ES-I3 (cell line): ENCODE data around the gene PCBD1.
A peak's percentile ranks its signal among the peaks of the same experiment; 100 is the strongest.

Experiments used
- H3K36me3 ChIP-seq: 2 replicates; pipeline ENCODE4 v1.6.1; 2013; ENCODE audit warnings: mild to moderate bottlenecking, low read length, control low read depth, moderate library complexity; ENCODE audit not compliant: insufficient read depth
- H3K4me1 ChIP-seq: 2 replicates; pipeline ENCODE4 v1.6.1; 2013; ENCODE audit warnings: mild to moderate bottlenecking, control low read depth, low read length; ENCODE audit not compliant: insufficient read depth
- H3K9ac ChIP-seq: 2 replicates; pipeline ENCODE4 v1.6.1; 2013; ENCODE audit warnings: low read depth, mild to moderate bottlenecking, low read length, moderate library complexity
- H3K9me3 ChIP-seq: 2 replicates; pipeline ENCODE4 v1.6.1; 2013; ENCODE audit warnings: mild to moderate bottlenecking, low read length, moderate library complexity; ENCODE audit not compliant: control insufficient read depth, insufficient read depth

The PCBD1 gene

GRCh38 chr10:70887804-70888800 lies at the start of gene PCBD1:
Gene PCBD1 (minus strand): TSS chr10:70888565. CDS start chr10:70888533, 32 bp downstream.
- Histone ChIP-seq H3K9me3 (no peaks in the 10 kb centered on the region), H3K4me1 (peaks cover 24% of the 10 kb centered on the region), H3K9ac (peak within 1 kb of the TSS; percentile 66), H3K36me3 (no peaks in the 10 kb centered on the region)

GRCh38 chr10:70937661-70938060 lies 49.3 kb upstream of the PCBD1 start:
- Histone ChIP-seq H3K9ac (no peak overlapping the region), H3K9me3 (no peaks in the 10 kb centered on the region)

GRCh38 chr10:70936111-70936510 lies 47.7 kb upstream of the PCBD1 start:
- no peak overlapping the region for H3K9ac ChIP-seq
- H3K9me3 ChIP-seq: no peaks in the 10 kb centered on the region
- H3K36me3 ChIP-seq: no peaks in the 10 kb centered on the region
- 0 out of 2 replicates have a peak, but pooled peaks cover 4% of the 10 kb centered on the region for H3K4me1 ChIP-seq

More at GRCh38 chr10:70937661-70938060, 49.3 kb upstream of the PCBD1 start:
- Histone ChIP-seq H3K36me3 (no peaks in the 10 kb centered on the region), H3K4me1 (0 out of 2 replicates have a peak, but pooled peaks cover 4% of the 10 kb centered on the region)

- H3K36me3 ChIP-seq: no peaks in the 10 kb centered on the region
- no peak overlapping the region for H3K9ac ChIP-seq
- H3K4me1 ChIP-seq: 0 out of 2 replicates have a peak, but pooled peaks cover 4% of the 10 kb centered on the region
- no peaks in the 10 kb centered on the region for H3K9me3 ChIP-seq
Observed at GRCh38 chr10:70935631-70936030, 47.3 kb upstream of the PCBD1 start.

- no peaks in the 10 kb centered on the region for H3K9me3 ChIP-seq
- no peak overlapping the region for H3K9ac ChIP-seq
- H3K4me1 ChIP-seq: 0 out of 2 replicates have a peak, but pooled peaks cover 4% of the 10 kb centered on the region
- no peaks in the 10 kb centered on the region for H3K36me3 ChIP-seq
Observed at GRCh38 chr10:70935125-70935625, 46.8 kb upstream of the PCBD1 start.

GRCh38 chr10:70934701-70935100 lies 46.3 kb upstream of the PCBD1 start:
- Histone ChIP-seq H3K9ac (no peak overlapping the region), H3K9me3 (no peaks in the 10 kb centered on the region), H3K36me3 (no peaks in the 10 kb centered on the region), H3K4me1 (0 out of 2 replicates have a peak, but pooled peaks cover 4% of the 10 kb centered on the region)

GRCh38 chr10:70932392-70933196 lies 44.2 kb upstream of the PCBD1 start:
- H3K36me3 ChIP-seq: no peaks in the 10 kb centered on the region
- no peaks in the 10 kb centered on the region for H3K4me1 ChIP-seq
- no peaks in the 10 kb centered on the region for H3K9me3 ChIP-seq
- no peak overlapping the region for H3K9ac ChIP-seq

- Histone ChIP-seq H3K9ac (no peak overlapping the region), H3K9me3 (no peaks in the 10 kb centered on the region), H3K4me1 (no peaks in the 10 kb centered on the region), H3K36me3 (no peaks in the 10 kb centered on the region)
Observed at GRCh38 chr10:70931168-70931815, 42.9 kb upstream of the PCBD1 start.

- no peaks in the 10 kb centered on the region for H3K9me3 ChIP-seq
- H3K4me1 ChIP-seq: no peaks in the 10 kb centered on the region; the same call in 1 of the 2 replicates
- H3K9ac ChIP-seq: no peak overlapping the region
- no peaks in the 10 kb centered on the region for H3K36me3 ChIP-seq
Observed at GRCh38 chr10:70930263-70931000, 42.1 kb upstream of the PCBD1 start.

- Histone ChIP-seq H3K9ac (no peak overlapping the region), H3K4me1 (no peaks in the 10 kb centered on the region; the same call in 1 of the 2 replicates), H3K9me3 (no peaks in the 10 kb centered on the region), H3K36me3 (no peaks in the 10 kb centered on the region)
Observed at GRCh38 chr10:70928140-70928539, 39.8 kb upstream of the PCBD1 start.

- Histone ChIP-seq H3K36me3 (no peaks in the 10 kb centered on the region), H3K9ac (no peak overlapping the region), H3K9me3 (no peaks in the 10 kb centered on the region), H3K4me1 (no peaks in the 10 kb centered on the region; the same call in 1 of the 2 replicates)
Observed at GRCh38 chr10:70927189-70927943, 39.0 kb upstream of the PCBD1 start.

- H3K9ac ChIP-seq: no peak overlapping the region
- no peaks in the 10 kb centered on the region; the same call in 1 of the 2 replicates for H3K4me1 ChIP-seq
- H3K9me3 ChIP-seq: no peaks in the 10 kb centered on the region
- no peaks in the 10 kb centered on the region for H3K36me3 ChIP-seq
Observed at GRCh38 chr10:70926226-70927000, 38.0 kb upstream of the PCBD1 start.
